OCI-LY1 (cell line): ENCODE results near the gene SUFU.

ENCODE experiments used
- EZH2 ChIP-seq: fragments of 200-600 bp; sonication (generic), shearing (Covaris generic); IDR thresholded peaks from 2 replicates; pipeline ENCODE4 v1.8.0; 2017; ENCODE audit warnings: borderline replicate concordance, mixed run types, mild to moderate bottlenecking, antibody characterized with exemption, low read length, moderate library complexity, mixed read lengths
- TF ChIP-seq, protein P1 (sequence below): fragments of 200-600 bp; sonication (generic), shearing (Covaris generic); IDR thresholded peaks from 2 replicates; pipeline ENCODE4 v1.5.1; 2017; ENCODE audit warnings: mild to moderate bottlenecking, antibody characterized with exemption, low read length, moderate library complexity, mixed read lengths

DNA sequence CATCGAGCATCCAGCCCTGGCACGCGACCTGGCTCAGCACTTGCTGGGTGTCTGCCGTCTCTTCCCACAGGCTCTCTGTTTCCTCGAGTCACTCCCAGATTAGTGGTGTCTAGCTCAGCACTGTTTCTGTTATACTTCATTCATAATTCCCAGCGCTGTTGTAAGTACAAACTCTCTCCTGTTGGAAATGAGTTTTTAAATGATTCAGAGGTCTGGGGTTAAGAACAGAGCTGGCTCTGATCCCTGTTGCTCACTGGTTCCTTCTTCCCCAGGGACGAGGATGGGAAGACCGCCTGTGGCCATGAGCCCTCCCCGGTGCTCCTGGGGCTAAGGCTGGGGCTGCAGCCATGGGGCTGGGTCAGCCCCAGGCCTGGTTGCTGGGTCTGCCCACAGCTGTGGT, 35.1 kb upstream of the SUFU start:
- TF ChIP-seq, protein P1, sequence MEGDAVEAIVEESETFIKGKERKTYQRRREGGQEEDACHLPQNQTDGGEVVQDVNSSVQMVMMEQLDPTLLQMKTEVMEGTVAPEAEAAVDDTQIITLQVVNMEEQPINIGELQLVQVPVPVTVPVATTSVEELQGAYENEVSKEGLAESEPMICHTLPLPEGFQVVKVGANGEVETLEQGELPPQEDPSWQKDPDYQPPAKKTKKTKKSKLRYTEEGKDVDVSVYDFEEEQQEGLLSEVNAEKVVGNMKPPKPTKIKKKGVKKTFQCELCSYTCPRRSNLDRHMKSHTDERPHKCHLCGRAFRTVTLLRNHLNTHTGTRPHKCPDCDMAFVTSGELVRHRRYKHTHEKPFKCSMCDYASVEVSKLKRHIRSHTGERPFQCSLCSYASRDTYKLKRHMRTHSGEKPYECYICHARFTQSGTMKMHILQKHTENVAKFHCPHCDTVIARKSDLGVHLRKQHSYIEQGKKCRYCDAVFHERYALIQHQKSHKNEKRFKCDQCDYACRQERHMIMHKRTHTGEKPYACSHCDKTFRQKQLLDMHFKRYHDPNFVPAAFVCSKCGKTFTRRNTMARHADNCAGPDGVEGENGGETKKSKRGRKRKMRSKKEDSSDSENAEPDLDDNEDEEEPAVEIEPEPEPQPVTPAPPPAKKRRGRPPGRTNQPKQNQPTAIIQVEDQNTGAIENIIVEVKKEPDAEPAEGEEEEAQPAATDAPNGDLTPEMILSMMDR: no peak
- no peak for TF ChIP-seq EZH2
